Occipital lobe (tissue), 2 donors: ENCODE measurements around the gene EIF4A3. TPM values are rescaled to one million over a fixed set of nuclear protein-coding genes. Genes with fewer than 3 reads are reported as not detected.
"Not testable (repeated sequence)": the region's sequence is repeated elsewhere in the genome, so short reads cannot be mapped to it uniquely, and the experiment has no call there.

ENCODE experiments used
- DNase-seq: peaks from one replicate; lab custom pipeline; 2025; lab: John Stamatoyannopoulos, UW
- total RNA-seq: library from RNA; depleted of rRNA; stranded (reverse); fragments of >200 nt; gene quantifications from one replicate; pipeline ENCODE4 v1.2.3, GENCODE V29; 2014

Gene EIF4A3
- total RNA-seq, 1 donor from 2014 or later: 64.4 TPM

DNA sequence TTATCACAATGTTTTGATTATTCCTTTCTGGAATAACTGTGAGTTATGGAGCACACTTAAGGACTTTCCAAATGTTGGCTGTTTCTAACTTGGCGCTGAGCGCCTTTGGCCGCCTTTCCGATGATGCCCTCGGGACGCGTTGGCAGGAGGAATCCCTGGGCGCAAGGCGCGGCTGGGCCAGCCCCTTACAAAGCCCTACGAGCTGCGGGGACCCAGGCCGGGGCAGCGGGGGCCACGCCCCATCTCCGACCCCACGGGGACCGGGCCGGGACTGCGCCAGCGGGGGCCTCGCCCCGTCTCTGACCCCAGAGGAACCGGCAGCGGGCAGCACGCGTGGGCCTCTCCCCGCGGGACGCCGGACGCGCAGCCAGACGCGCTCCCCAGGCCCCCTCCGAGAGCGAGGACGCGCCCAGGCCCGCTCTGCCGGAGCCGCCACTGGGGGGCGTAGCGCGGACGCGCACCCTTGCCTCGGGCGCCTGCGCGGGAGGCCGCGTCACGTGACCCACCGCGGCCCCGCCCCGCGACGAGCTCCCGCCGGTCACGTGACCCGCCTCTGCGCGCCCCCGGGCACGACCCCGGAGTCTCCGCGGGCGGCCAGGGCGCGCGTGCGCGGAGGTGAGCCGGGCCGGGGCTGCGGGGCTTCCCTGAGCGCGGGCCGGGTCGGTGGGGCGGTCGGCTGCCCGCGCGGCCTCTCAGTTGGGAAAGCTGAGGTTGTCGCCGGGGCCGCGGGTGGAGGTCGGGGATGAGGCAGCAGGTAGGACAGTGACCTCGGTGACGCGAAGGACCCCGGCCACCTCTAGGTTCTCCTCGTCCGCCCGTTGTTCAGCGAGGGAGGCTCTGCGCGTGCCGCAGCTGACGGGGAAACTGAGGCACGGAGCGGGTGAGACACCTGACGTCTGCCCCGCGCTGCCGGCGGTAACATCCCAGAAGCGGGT lies 45.6 kb downstream of the EIF4A3 start, which contains the start of gene GAA:
Gene GAA, plus strand, starts transcription at position 571 of the 935 bp plus-strand sequence. CDS start 3,006 bp downstream, outside the sequence.
- DNase-seq: peak; percentile 67

- DNase-seq: no peak
Observed at GRCh38 chr17:80100035-80100323, 46.9 kb downstream of the EIF4A3 start.

- DNase-seq: no peak
Observed at GRCh38 chr17:80099291-80100034, 47.5 kb downstream of the EIF4A3 start.

DNA sequence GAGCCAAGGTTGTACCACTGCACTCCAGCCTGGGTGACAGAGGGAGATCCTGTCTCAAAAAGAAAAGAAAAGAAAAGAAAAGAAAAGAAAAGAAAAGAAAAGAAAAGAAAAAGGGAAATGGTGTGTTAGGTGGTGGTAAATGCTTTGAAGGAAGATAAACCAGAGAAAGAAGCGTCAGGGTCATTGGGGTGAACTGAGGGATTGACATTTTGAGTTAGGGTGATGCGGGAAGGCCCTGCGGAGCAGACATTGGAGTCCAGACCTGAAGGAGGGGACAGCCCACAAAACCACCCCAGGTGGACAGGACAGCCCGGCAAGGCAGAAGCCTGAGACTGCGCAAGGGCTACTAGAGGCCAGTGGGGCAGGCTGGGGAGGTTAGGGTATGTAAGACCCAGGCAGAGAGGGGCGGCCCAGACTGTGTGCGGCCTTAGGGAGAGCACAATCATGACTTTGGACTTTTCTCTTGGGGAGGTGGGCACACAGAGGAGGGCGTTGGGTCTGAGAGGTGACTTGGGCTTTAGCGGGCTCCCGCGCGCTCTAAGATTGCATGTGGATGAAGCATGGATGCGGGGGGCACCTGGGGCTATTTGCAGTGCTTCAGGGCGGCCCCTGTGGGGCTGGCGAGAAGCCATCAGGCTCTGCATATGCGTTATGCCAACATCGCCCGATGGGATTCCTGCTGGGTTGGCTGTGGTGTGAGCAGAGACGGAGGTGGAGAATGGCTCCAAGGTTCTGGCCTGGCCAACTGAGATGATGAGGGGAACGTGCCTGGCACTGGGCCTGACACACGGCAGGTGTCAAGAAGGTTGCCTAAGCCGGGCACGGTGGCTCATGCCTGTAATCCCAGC lies 48.9 kb downstream of the EIF4A3 start:
- no peak for DNase-seq

DNA sequence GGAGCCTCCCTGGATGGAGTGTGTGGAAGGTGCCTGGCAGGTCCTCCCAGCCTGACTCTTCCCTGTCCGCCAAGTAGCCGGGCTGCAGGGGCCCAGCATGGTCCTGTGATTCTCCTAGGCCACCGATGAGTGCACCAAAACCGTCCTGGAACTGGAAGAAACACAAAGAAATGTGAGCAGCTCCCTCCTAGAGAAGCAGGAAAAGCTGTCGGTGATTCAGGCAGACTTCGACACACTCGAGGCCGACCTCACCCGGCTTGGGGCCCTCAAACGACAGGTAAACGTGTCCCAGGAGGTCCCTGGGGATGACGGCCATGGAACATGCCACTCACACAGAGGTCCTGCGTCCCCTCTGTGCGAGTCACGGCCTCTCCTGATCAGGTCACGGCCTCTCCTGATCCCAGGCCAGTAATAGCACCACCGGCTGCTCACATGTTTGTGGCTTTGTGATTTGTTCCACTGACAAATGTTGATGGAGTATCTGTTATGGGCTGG lies 49.8 kb downstream of the EIF4A3 start:
- DNase-seq: no peak

DNA sequence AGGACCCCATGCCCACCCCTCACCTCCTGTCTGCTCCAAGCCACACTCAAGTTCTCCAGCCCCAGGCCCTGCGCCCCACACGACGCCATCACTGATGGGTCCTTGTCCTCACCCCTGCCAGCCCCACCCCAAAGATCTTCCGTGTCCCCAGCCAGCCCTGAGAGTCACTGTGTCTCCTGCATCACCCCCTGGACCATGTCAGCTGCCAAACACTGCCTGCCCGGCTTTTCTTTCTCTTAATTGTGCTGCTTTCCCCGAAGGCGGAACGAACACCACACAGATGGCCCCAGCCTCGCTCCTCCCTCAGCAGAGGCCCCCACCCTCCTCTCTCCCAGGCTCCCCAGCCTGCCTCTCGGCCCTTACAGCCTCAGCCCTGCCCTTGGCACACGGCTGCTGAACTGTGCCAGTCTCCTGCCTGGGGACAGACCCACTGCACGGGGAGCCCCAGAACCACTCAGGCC lies 50.3 kb downstream of the EIF4A3 start:
- no peak for DNase-seq

DNA sequence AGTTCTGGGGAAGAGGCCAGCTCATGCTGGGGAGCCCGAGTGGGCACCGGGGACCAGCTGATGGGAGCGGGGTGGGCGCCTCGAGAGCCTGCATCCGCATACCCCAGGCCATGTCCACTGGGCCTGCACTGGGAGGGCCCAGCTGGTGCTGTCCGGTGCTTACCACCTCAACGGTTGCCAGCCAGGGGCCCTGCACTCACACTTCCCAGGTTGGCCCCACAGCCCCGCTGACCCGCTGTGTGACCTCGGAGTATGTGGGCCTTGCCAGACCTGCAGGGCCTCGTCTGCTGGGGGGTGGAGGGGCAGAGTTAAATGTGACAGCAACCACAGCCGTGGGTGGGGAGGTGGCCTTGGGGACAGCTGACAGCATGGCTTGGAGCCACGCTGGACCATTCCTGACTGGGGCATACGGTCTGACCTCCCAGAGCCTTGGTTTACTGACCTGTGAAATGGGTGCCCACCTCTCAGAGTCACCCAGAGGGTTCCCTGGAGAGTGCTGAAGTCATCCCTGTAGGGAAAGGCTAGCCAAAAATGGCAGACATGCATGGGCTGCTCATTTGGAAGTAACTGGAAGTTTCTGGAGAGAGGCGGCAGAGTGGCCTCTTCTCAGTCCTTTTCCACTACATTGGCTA lies 51.0 kb downstream of the EIF4A3 start:
- DNase-seq: no peak

- no peak for DNase-seq
Observed at GRCh38 chr17:80095038-80095843, 51.7 kb downstream of the EIF4A3 start.

- DNase-seq: no peak
Observed at GRCh38 chr17:80092959-80093358, 54.0 kb downstream of the EIF4A3 start.

- no peak for DNase-seq
Observed at GRCh38 chr17:80091376-80091775, 55.6 kb downstream of the EIF4A3 start.

GRCh38 chr17:80090164-80090563 lies 56.8 kb downstream of the EIF4A3 start:
- DNase-seq: not testable (repeated sequence)

- DNase-seq: no peak
Observed at GRCh38 chr17:80089762-80090161, 57.2 kb downstream of the EIF4A3 start.

- DNase-seq: no peak
Observed at GRCh38 chr17:80087346-80088265, 59.3 kb downstream of the EIF4A3 start.

DNA sequence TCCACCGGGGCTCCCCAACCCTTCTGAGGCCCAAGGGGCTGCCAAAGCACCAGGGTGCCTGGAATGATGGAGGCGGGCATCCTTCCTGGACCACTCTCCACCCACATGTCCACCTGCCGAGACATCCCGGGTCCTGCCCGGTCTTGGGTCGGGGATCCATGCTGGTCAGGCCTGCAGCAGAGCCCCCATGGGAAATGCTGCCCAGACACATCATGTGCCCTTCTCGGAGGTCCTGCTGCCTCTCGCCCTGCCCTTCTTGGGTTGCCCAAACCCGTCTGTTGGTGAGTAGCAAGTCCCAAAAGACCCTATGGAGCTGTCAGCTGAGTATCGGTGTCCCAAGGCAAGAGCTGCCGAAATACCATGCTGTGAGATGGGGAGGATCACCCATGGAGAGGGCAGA lies 60.3 kb downstream of the EIF4A3 start:
- DNase-seq: no peak

DNA sequence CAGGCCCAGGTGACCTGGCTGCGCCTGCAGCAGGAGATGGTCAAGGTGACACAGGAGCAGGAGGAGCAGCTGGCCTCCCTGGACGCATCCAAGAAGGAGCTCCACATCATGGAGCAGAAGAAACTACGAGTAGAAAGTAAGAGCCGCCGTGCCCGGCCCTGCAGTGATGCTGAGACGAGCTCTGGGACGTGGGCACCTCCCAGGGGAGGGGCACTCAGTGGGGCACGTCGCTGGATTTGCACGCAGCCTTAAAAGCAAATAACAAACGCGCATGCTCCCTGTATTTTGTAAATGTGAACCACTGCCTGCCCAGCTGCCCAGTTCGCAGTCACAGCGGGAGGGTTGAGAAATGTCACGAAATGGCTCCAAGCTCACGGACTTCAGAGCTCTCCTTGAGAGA lies 60.8 kb downstream of the EIF4A3 start:
- no peak for DNase-seq

- DNase-seq: no peak
Observed at GRCh38 chr17:80084773-80085172, 62.2 kb downstream of the EIF4A3 start.
